ENCODE measurements around the gene PNLIPRP1. TPM values are rescaled to one million over a fixed set of nuclear protein-coding genes. Genes with fewer than 3 reads are reported as not detected.

The PNLIPRP1 gene
- not detected in 2 replicates for total RNA-seq

DNA sequence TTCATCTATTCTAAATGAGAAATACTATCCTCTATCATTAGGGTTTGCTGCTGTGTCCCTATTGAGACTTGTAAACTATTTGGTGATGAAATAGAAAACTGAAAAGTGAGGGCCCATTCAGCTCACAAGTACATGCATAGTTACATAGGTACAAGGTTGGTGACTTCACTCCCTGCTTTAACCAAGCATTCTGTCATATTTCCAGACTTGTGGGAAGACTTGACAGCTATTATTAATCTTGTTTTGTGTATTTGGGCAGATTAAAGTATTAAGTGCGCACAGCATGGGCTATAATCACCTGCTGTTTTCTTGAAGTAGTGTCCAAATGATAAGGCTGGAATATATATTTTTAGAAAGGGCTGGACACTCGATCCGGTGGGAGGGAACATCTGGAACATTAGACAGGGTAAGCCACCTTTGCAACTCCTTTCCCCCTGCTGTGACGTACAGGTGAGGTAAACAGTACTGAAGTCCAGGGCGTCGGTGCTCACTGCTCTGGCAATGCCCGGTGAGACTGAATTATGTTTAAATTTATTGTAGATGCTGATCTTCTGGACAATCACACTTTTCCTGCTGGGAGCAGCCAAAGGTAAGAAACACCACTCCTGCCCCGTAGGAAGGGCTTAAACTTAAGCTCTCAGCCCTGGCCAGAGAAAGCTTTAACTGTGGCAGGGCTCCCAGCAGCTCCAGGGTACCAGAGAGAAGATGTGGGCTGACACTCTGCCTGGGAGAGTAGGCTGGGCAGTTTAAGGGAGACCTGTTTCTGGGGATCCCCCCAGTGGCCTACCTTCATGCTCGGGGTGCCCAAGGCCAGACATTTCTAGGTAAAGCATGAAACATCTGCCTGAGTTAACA, at the start of gene PNLIPRP1:
TSS of gene PNLIPRP1 (plus strand) at position 370 of the 855 bp plus-strand sequence. CDS start at position 541, 171 bp downstream.

GRCh38 chr10:116545756-116546155, 45.0 kb upstream of the PNLIPRP1 start, which contains the start of gene PNLIP:
TSS of gene PNLIP (plus strand) at chr10:116545931. CDS start at chr10:116546093, 162 bp downstream.

DNA sequence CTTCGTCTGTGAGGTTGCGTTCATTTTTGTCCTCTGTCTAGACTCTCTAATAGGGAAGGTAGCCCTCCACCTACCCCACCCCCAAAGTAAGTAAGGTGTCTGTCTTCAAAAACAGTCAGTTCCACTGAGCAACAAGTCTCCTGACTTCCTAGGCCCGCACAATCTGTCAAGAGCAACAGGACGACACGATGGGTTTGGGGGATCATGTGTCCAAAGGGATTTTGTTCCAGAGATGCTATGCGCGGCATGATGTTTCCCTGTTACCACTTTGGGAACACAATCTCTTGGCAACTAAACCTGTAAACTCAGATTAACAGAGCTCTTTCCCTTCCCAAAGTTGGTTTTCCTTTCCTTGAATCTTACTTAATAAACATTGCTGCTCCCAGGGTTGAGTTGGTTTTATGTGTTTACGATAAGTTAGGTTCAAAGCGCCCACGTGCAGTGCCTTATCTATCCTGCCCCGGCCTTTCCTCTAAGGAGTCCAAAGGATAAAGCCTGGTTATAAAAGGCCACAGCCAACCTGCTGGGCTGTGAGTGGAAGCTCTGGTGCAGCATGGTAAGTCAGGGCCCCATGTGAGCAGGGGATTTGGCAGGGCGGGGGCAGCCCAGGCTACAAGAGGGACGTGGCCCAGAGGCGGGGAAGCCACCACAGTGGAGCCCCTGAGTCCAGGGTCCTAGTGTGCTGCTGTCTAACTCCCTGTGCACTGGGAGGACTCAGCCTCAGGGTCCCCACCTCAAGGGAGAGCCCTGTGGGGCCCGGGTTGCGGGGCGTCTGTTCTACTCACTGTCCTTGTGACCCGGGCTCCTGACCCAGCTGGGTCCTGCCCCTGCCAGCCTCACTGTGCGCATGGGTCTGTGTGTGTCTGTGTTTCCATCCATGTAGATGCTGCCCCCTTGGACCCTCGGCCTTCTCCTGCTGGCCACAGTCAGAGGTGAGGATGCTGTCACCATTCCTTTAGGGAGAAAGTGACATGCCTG, 30.0 kb downstream of the PNLIPRP1 start, which contains the start of gene PNLIPRP2:
TSS of gene PNLIPRP2 (plus strand) at position 531 of the 978 bp plus-strand sequence.

Other genes with a start within 250 kb of the PNLIPRP1 start
- not detected in 2 replicates for gene PNLIPRP3, start 163.1 kb upstream of the PNLIPRP1 start, total RNA-seq
- not detected in 2 replicates for gene PNLIP, start 45.0 kb upstream of the PNLIPRP1 start, total RNA-seq
- not detected in 2 replicates for gene PNLIPRP2, start 30.0 kb downstream of the PNLIPRP1 start, total RNA-seq
- 3.7 and 5.2 TPM in 2 replicates for gene HSPA12A, start 151.6 kb downstream of the PNLIPRP1 start, total RNA-seq

Measured in cardiac ventricle fibroblast (primary cell).